Activated CD8-positive, alpha-beta memory T cell treated with anti-CD3 and anti-CD28 coated beads, Interleukin-2, amount 50 U/mL, for 1 hour (primary cell): ENCODE measurements around the gene GPR162.
"Not testable (repeated sequence)": the region's sequence is repeated elsewhere in the genome, so short reads cannot be mapped to it uniquely, and the experiment has no call there.

Experiments
- DNase-seq: peaks from one replicate; pipeline ENCODE4 v3.0.0-alpha.2; 2020; ENCODE audit errors: extremely low read depth

GPR162 gene

GRCh38 chr12:6873094-6874014, 51.7 kb downstream of the GPR162 start, which contains the start of gene SPSB2:
Gene SPSB2 (minus strand): TSS chr12:6873303. CDS start chr12:6872901, 402 bp downstream.
- peak; percentile 80 for DNase-seq

- DNase-seq: not testable (repeated sequence)
Observed at GRCh38 chr12:6874015-6874368, 52.4 kb downstream of the GPR162 start.
